WTC11 (cell line): Measurements from ENCODE around the gene PSD2. TPM values are rescaled to one million over a fixed set of nuclear protein-coding genes. Genes with fewer than 3 reads are reported as not detected.

Experiments used
- ATAC-seq: fragments of 200-7000 bp; cut with Tn5 transposase; 2 replicates; pipeline ENCODE4 v1.10.0; 2021; ENCODE audit warnings: mild to moderate bottlenecking, moderate library complexity
- CTCF ChIA-PET: fragments of 300-600 bp; sonication (Branson Sonifier 250); formaldehyde crosslinking; loops from one replicate; lab custom pipeline; 2021; ENCODE audit warnings: antibody characterized with exemption; lab: Charles Lee
- POLR2A ChIA-PET: fragments of 350-600 bp; sonication (Branson Sonifier 250); formaldehyde crosslinking; loops from one replicate; lab custom pipeline; 2021; ENCODE audit warnings: antibody characterized with exemption; lab: Charles Lee
- DNase-seq: peaks from one replicate; pipeline ENCODE4 v3.0.0; 2021; ENCODE audit warnings: low spot score
- H3K27ac Mint-ChIP-seq: 2 replicates; pipeline ENCODE4 v1.8.0; 2021; ENCODE audit warnings: mixed read lengths
- H3K27me3 Mint-ChIP-seq: 2 replicates; pipeline ENCODE4 v1.8.0; 2021; ENCODE audit warnings: low read depth, mild to moderate bottlenecking, moderate library complexity, mixed read lengths
- H3K36me3 Mint-ChIP-seq: 2 replicates; pipeline ENCODE4 v1.8.0; 2021; ENCODE audit warnings: mixed read lengths
- H3K4me1 Mint-ChIP-seq: 2 replicates; pipeline ENCODE4 v1.8.0; 2022; ENCODE audit warnings: mixed read lengths
- H3K4me3 Mint-ChIP-seq: 2 replicates; pipeline ENCODE4 v1.8.0; 2021; ENCODE audit warnings: mild to moderate bottlenecking, moderate library complexity, mixed read lengths
- H3K9me3 Mint-ChIP-seq: 2 replicates; pipeline ENCODE4 v1.8.0; 2021; ENCODE audit warnings: mixed read lengths
- ARID4B ChIP-seq: sonication (generic); formaldehyde crosslinking; IDR thresholded peaks from 2 replicates; pipeline ENCODE4 v1.8.0; 2023; ENCODE audit warnings: missing genetic modification reagents, mild to moderate bottlenecking, borderline replicate concordance
- ATF2 ChIP-seq: sonication (generic); formaldehyde crosslinking; IDR thresholded peaks from 2 replicates; pipeline ENCODE4 v1.8.1; 2022; ENCODE audit warnings: low read depth, missing genetic modification reagents, borderline replicate concordance
- ELF4 ChIP-seq: sonication (generic); formaldehyde crosslinking; IDR thresholded peaks from 2 replicates; pipeline ENCODE4 v1.8.1; 2022; ENCODE audit warnings: low read depth, mild to moderate bottlenecking, moderate library complexity, missing genetic modification reagents
- ESRRA ChIP-seq: sonication (generic); formaldehyde crosslinking; IDR thresholded peaks from 2 replicates; pipeline ENCODE4 v1.8.1; 2022; ENCODE audit warnings: mild to moderate bottlenecking, missing genetic modification reagents, borderline replicate concordance
- FOXJ3 ChIP-seq: sonication (generic); formaldehyde crosslinking; IDR thresholded peaks from 2 replicates; pipeline ENCODE4 v1.9.0; 2021; ENCODE audit warnings: missing genetic modification reagents, mild to moderate bottlenecking, borderline replicate concordance
- FOXP1 ChIP-seq: sonication (generic); formaldehyde crosslinking; IDR thresholded peaks from 2 replicates; pipeline ENCODE4 v1.8.0; 2022; ENCODE audit warnings: missing genetic modification reagents, mild to moderate bottlenecking, moderate library complexity, borderline replicate concordance
- FOXP4 ChIP-seq: sonication (generic); formaldehyde crosslinking; IDR thresholded peaks from 2 replicates; pipeline ENCODE4 v1.8.0; 2022; ENCODE audit warnings: mild to moderate bottlenecking, missing genetic modification reagents
- HMGXB4 ChIP-seq: sonication (generic); formaldehyde crosslinking; IDR thresholded peaks from 2 replicates; pipeline ENCODE4 v1.8.1; 2023; ENCODE audit warnings: mild to moderate bottlenecking, moderate library complexity, missing genetic modification reagents
- JAZF1 ChIP-seq: fragments of 250-450 bp; sonication (Bioruptor Pico); IDR thresholded peaks from 2 replicates; pipeline ENCODE4 v1.9.0; 2021; ENCODE audit warnings: moderate library complexity, mild to moderate bottlenecking, inconsistent platforms
- MLX ChIP-seq: sonication (generic); formaldehyde crosslinking; IDR thresholded peaks from 2 replicates; pipeline ENCODE4 v1.8.1; 2023; ENCODE audit warnings: mild to moderate bottlenecking, missing genetic modification reagents, moderate library complexity
- MYBL2 ChIP-seq: sonication (generic); formaldehyde crosslinking; IDR thresholded peaks from 2 replicates; pipeline ENCODE4 v1.8.1; 2023; ENCODE audit warnings: mild to moderate bottlenecking, moderate library complexity, missing genetic modification reagents
- SMAD3 ChIP-seq: sonication (generic); formaldehyde crosslinking; IDR thresholded peaks from 2 replicates; pipeline ENCODE4 v1.8.0; 2022; ENCODE audit warnings: missing genetic modification reagents, mild to moderate bottlenecking, borderline replicate concordance
- TEAD1 ChIP-seq: sonication (generic); formaldehyde crosslinking; IDR thresholded peaks from 2 replicates; pipeline ENCODE4 v1.8.0; 2022; ENCODE audit warnings: mild to moderate bottlenecking, missing genetic modification reagents
- ZMAT4 ChIP-seq: fragments of 250-450 bp; sonication (Bioruptor Pico); IDR thresholded peaks from 2 replicates; pipeline ENCODE4 v1.9.0; 2021; ENCODE audit warnings: mild to moderate bottlenecking
- ZNF232 ChIP-seq: sonication (generic); formaldehyde crosslinking; IDR thresholded peaks from 2 replicates; pipeline ENCODE4 v1.8.0; 2022; ENCODE audit warnings: mild to moderate bottlenecking, missing genetic modification reagents
- ZNF281 ChIP-seq: sonication (generic); formaldehyde crosslinking; IDR thresholded peaks from 2 replicates; pipeline ENCODE4 v1.8.0; 2023; ENCODE audit warnings: mild to moderate bottlenecking, missing genetic modification reagents
- ZNF425 ChIP-seq: fragments of 250-450 bp; sonication (Bioruptor Pico); conservative IDR thresholded peaks from 2 replicates; pipeline ENCODE4 v1.9.0; 2021; ENCODE audit warnings: mild to moderate bottlenecking
- ZNF512 ChIP-seq: sonication (generic); formaldehyde crosslinking; IDR thresholded peaks from 2 replicates; pipeline ENCODE4 v1.8.1; 2022; ENCODE audit warnings: missing genetic modification reagents, borderline replicate concordance
- total RNA-seq: library from RNA; stranded (reverse); gene quantifications from 3 replicates; pipeline ENCODE4 v1.2.3, GENCODE V29; 2021

PSD2 gene
- total RNA-seq, 1 experiment from 2014 or later, result 0.57 TPM

GRCh38 chr5:139764886-139765408 lies 30.7 kb upstream of the PSD2 start:
- Mint-ChIP-seq H3K27me3 (peaks cover 57% of the 10 kb centered on the region), H3K9me3 (no peaks in the 10 kb centered on the region), H3K27ac (no peak overlapping the region), H3K4me1 (peaks cover 48% of the 10 kb centered on the region), H3K36me3 (no peaks in the 10 kb centered on the region), H3K4me3 (peak overlapping the region; percentile 61)
- DNase-seq (no peak), ATAC-seq (no peak)
- POLR2A ChIA-PET, result interaction anchor here (1.1 to 2.9 kb wide), 3 partner anchors 17 to 131 kb away, joined by 4 to 13 read pairs (median 8); no protein-coding TSS in a partner anchor
- CTCF ChIA-PET, result interaction anchor here (0.6 to 4.9 kb wide), 75 partner anchors 8 to 455 kb away, joined by 3 to 247 read pairs (median 6); partner anchors contain the start of genes CXXC5, DNAJC18, PSD2 and SPATA24
- TF ChIP-seq MYBL2 (CRISPR knock-in tag), result no peak
- no peak for TF ChIP-seq ZNF281 (CRISPR knock-in tag)
- no peak for TF ChIP-seq ELF4 (CRISPR knock-in tag)
- no peak for TF ChIP-seq FOXJ3 (CRISPR knock-in tag)
- no peak for TF ChIP-seq ZMAT4
- no peak for TF ChIP-seq ATF2 (CRISPR knock-in tag)
- TF ChIP-seq FOXP4 (CRISPR knock-in tag), result no peak
- no peak for TF ChIP-seq ZNF512
- TF ChIP-seq HMGXB4 (CRISPR knock-in tag), result no peak
- TF ChIP-seq MLX (CRISPR knock-in tag), result no peak
- TF ChIP-seq ZNF425, result no peak
- TF ChIP-seq SMAD3 (CRISPR knock-in tag), result no peak
- no peak for TF ChIP-seq FOXP1 (CRISPR knock-in tag)
- TF ChIP-seq ESRRA (CRISPR knock-in tag), result no peak
- TF ChIP-seq TEAD1 (CRISPR knock-in tag), result no peak
- no peak for TF ChIP-seq ARID4B (CRISPR knock-in tag)
- TF ChIP-seq JAZF1 (CRISPR knock-in tag), result no peak
- no peak for TF ChIP-seq ZNF232
